Measurements from ENCODE around the gene GAB4. TPM values are rescaled to one million over a fixed set of nuclear protein-coding genes. Genes with fewer than 3 reads are reported as not detected.
"Not testable (repeated sequence)": the region's sequence is repeated elsewhere in the genome, so short reads cannot be mapped to it uniquely, and the experiment has no call there.

The GAB4 gene
- total and polyA plus RNA-seq, 5 donors from 2014 or later = not detected

- H3K27me3 Mint-ChIP-seq = no peaks in the 10 kb centered on the region
- H3K4me1 ChIP-seq (ENCODE audit: control insufficient read depth, insufficient read depth, low read length, poor library complexity, severe bottlenecking) = no peaks in the 10 kb centered on the region
- no peaks in the 10 kb centered on the region for H3K36me3 Mint-ChIP-seq
- peak overlapping the region in 1 of 3 donors; percentile 36 for H3K27ac Mint-ChIP-seq
- ATAC-seq (ENCODE audit: low read depth in 2 of 2) (no peak), DNase-seq (no peak)
- H3K4me3 Mint-ChIP-seq = no peak overlapping the region
- H3K4me3 ChIP-seq (ENCODE audit: low read depth, low read length) = no peak overlapping the region
- no peaks in the 10 kb centered on the region for H3K27me3 ChIP-seq (ENCODE audit: control insufficient read depth, insufficient read depth, low read length)
- no peak overlapping the region for H3K27ac ChIP-seq (ENCODE audit: insufficient read depth, low read length, poor library complexity, severe bottlenecking)
- H3K4me1 Mint-ChIP-seq = no peaks in the 10 kb centered on the region
- H3K36me3 ChIP-seq (ENCODE audit: control insufficient read depth, insufficient read depth, low read length) = no peaks in the 10 kb centered on the region
- no peaks in the 10 kb centered on the region for H3K9me3 ChIP-seq (ENCODE audit: control insufficient read depth in 2 of 2, low read length in 2 of 2)
- peaks cover 0 to 2% (median 0%) of the 10 kb centered on the region in 7 donors for H3K9me3 Mint-ChIP-seq
Observed at GRCh38 chr22:16955678-16956210, 52.3 kb downstream of the GAB4 start.

- Mint-ChIP-seq H3K4me1 (no peaks in the 10 kb centered on the region), H3K9me3 (peaks cover 0 to 2% (median 0%) of the 10 kb centered on the region in 7 donors), H3K27me3 (no peaks in the 10 kb centered on the region), H3K4me3 (no peak overlapping the region), H3K36me3 (no peaks in the 10 kb centered on the region), H3K27ac (no peak overlapping the region)
- Histone ChIP-seq H3K36me3 (ENCODE audit: control insufficient read depth, insufficient read depth, low read length) (no peaks in the 10 kb centered on the region), H3K4me3 (ENCODE audit: low read depth, low read length) (no peak overlapping the region), H3K27me3 (ENCODE audit: control insufficient read depth, insufficient read depth, low read length) (no peaks in the 10 kb centered on the region), H3K27ac (ENCODE audit: insufficient read depth, low read length, poor library complexity, severe bottlenecking) (no peak overlapping the region), H3K9me3 (ENCODE audit: control insufficient read depth in 2 of 2, low read length in 2 of 2) (no peaks in the 10 kb centered on the region), H3K4me1 (ENCODE audit: control insufficient read depth, insufficient read depth, low read length, poor library complexity, severe bottlenecking) (no peaks in the 10 kb centered on the region)
- DNase-seq (no peak), ATAC-seq (ENCODE audit: low read depth in 2 of 2) (no peak)
Observed at GRCh38 chr22:16955081-16955480, 52.9 kb downstream of the GAB4 start.

DNA sequence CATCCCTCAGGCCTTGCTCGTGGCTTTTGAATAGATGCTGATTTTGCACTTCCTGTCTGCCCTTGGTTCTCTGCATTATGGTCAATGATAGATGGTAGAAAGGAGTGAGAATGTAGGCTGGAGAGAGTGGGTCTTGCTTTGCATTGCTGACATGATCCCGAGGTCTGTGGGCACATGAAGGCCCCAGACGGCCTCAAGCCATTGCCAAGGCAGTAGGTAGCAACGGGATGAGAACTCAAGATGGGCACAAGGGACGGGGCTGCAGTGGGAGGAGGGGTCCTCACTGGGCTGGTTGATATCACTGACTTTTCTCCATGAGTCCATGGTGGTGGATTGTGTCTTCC lies 54.0 kb downstream of the GAB4 start:
- DNase-seq (no peak), ATAC-seq (ENCODE audit: low read depth in 2 of 2) (no peak)
- Mint-ChIP-seq H3K9me3 (peaks cover 0 to 2% (median 0%) of the 10 kb centered on the region in 7 donors), H3K4me3 (no peak overlapping the region), H3K27me3 (no peaks in the 10 kb centered on the region), H3K27ac (no peak overlapping the region), H3K4me1 (no peaks in the 10 kb centered on the region), H3K36me3 (no peaks in the 10 kb centered on the region)
- Histone ChIP-seq H3K36me3 (ENCODE audit: control insufficient read depth, insufficient read depth, low read length) (no peaks in the 10 kb centered on the region), H3K27me3 (ENCODE audit: control insufficient read depth, insufficient read depth, low read length) (no peaks in the 10 kb centered on the region), H3K27ac (ENCODE audit: insufficient read depth, low read length, poor library complexity, severe bottlenecking) (no peak overlapping the region), H3K4me3 (ENCODE audit: low read depth, low read length) (no peak overlapping the region), H3K4me1 (ENCODE audit: control insufficient read depth, insufficient read depth, low read length, poor library complexity, severe bottlenecking) (no peaks in the 10 kb centered on the region), H3K9me3 (ENCODE audit: control insufficient read depth in 2 of 2, low read length in 2 of 2) (no peaks in the 10 kb centered on the region)

DNA sequence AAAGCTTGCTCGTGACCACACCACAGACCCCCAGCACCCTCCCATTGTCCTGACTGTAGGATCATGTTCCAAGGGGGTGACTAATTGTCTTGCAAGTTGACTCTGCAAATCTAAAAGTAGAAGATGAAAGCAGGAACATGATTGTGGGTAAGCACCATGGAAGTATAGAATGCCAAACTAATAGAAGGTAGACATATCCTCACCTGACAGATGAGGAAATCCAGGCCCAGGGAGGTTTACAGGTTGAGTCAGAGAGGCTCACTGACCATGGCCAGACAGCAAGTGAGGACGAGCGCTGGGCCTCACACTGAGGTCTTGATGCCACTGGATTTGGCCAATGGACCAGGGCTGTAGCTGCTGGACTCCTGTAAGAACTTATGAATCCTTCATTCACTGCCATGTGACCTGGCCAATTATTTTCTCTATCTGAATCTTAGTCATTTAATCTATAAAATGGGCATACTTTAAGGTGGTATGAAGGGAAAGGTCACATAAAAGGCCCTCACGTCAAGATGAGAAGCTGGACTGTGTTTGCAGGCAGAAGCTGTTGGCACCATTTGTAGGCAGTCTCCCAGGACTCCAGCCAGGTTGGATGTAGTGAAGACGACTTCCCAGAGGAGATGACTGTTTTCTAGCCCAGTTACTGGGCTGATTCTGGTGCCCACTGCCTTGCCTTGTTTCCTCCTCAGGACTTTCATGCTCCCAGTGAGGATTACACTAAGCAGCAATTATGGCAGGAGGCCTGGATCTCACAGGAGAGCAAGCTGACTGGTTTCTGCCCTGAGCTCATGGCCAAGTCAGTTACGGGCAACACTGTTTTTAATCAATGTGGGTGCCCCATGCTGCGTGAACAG lies 54.6 kb downstream of the GAB4 start:
- no peak overlapping the region for H3K4me3 ChIP-seq (ENCODE audit: low read depth, low read length)
- Mint-ChIP-seq H3K27ac (no peak overlapping the region), H3K4me1 (peaks cover 0 to 3% (median 0%) of the 10 kb centered on the region in 4 donors), H3K9me3 (peaks cover 0 to 2% (median 0%) of the 10 kb centered on the region in 7 donors), H3K27me3 (no peaks in the 10 kb centered on the region), H3K4me3 (no peak overlapping the region), H3K36me3 (no peaks in the 10 kb centered on the region)
- DNase-seq (no peak), ATAC-seq (ENCODE audit: low read depth in 2 of 2) (no peak)
- no peaks in the 10 kb centered on the region for H3K27me3 ChIP-seq (ENCODE audit: control insufficient read depth, insufficient read depth, low read length)
- H3K27ac ChIP-seq (ENCODE audit: insufficient read depth, low read length, poor library complexity, severe bottlenecking) = no peak overlapping the region
- H3K9me3 ChIP-seq (ENCODE audit: control insufficient read depth in 2 of 2, low read length in 2 of 2) = no peaks in the 10 kb centered on the region
- no peaks in the 10 kb centered on the region for H3K4me1 ChIP-seq (ENCODE audit: control insufficient read depth, insufficient read depth, low read length, poor library complexity, severe bottlenecking)
- no peaks in the 10 kb centered on the region for H3K36me3 ChIP-seq (ENCODE audit: control insufficient read depth, insufficient read depth, low read length)

- no peaks in the 10 kb centered on the region for H3K27me3 Mint-ChIP-seq
- Histone ChIP-seq H3K4me1 (ENCODE audit: control insufficient read depth, insufficient read depth, low read length, poor library complexity, severe bottlenecking) (no peaks in the 10 kb centered on the region), H3K4me3 (ENCODE audit: low read depth, low read length) (no peak overlapping the region), H3K9me3 (ENCODE audit: control insufficient read depth in 2 of 2, low read length in 2 of 2) (no peaks in the 10 kb centered on the region), H3K27me3 (ENCODE audit: control insufficient read depth, insufficient read depth, low read length) (no peaks in the 10 kb centered on the region), H3K36me3 (ENCODE audit: control insufficient read depth, insufficient read depth, low read length) (no peaks in the 10 kb centered on the region), H3K27ac (ENCODE audit: insufficient read depth, low read length, poor library complexity, severe bottlenecking) (no peak overlapping the region)
- H3K4me3 Mint-ChIP-seq = no peak overlapping the region
- no peaks in the 10 kb centered on the region for H3K9me3 Mint-ChIP-seq
- H3K36me3 Mint-ChIP-seq = no peaks in the 10 kb centered on the region
- peaks cover 0 to 3% (median 0%) of the 10 kb centered on the region in 4 donors for H3K4me1 Mint-ChIP-seq
- DNase-seq = no peak
- H3K27ac Mint-ChIP-seq = no peak overlapping the region
- no peak for ATAC-seq (ENCODE audit: low read depth in 2 of 2)
Observed at GRCh38 chr22:16949561-16949960, 58.5 kb downstream of the GAB4 start.

DNA sequence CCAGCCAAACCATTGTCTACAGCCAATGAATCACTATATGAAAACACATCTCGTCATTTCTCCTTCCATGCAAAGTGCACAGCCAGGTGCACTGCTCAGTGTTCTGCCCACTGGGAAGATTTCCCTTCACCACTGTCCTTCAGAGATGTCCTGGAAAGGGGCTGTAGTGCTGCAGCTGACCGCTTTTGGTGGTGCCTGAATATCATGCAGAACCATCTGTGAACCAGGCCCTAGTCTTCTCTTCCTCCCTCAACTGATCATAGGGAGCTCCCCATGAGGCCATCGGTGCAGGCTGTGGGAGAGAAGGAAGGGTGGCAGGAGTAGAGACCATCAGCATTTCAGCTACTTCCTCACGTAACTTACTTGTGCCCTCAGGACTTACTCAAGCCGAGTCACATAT lies 70.2 kb downstream of the GAB4 start:
- Histone ChIP-seq H3K27ac (ENCODE audit: insufficient read depth, low read length, poor library complexity, severe bottlenecking) (no peak overlapping the region), H3K9me3 (ENCODE audit: control insufficient read depth in 2 of 2, low read length in 2 of 2) (no peaks in the 10 kb centered on the region), H3K36me3 (ENCODE audit: control insufficient read depth, insufficient read depth, low read length) (no peaks in the 10 kb centered on the region), H3K4me3 (ENCODE audit: low read depth, low read length) (no peak overlapping the region), H3K4me1 (ENCODE audit: control insufficient read depth, insufficient read depth, low read length, poor library complexity, severe bottlenecking) (no peaks in the 10 kb centered on the region), H3K27me3 (ENCODE audit: control insufficient read depth, insufficient read depth, low read length) (no peaks in the 10 kb centered on the region)
- H3K36me3 Mint-ChIP-seq = no peaks in the 10 kb centered on the region
- H3K4me1 Mint-ChIP-seq = no peaks in the 10 kb centered on the region
- H3K9me3 Mint-ChIP-seq = peaks cover 0 to 2% (median 0%) of the 10 kb centered on the region in 7 donors
- DNase-seq = no peak
- ATAC-seq (ENCODE audit: low read depth in 2 of 2) = no peak
- no peak overlapping the region for H3K4me3 Mint-ChIP-seq
- no peak overlapping the region for H3K27ac Mint-ChIP-seq
- H3K27me3 Mint-ChIP-seq = peaks cover 8% of the 10 kb centered on the region

DNA sequence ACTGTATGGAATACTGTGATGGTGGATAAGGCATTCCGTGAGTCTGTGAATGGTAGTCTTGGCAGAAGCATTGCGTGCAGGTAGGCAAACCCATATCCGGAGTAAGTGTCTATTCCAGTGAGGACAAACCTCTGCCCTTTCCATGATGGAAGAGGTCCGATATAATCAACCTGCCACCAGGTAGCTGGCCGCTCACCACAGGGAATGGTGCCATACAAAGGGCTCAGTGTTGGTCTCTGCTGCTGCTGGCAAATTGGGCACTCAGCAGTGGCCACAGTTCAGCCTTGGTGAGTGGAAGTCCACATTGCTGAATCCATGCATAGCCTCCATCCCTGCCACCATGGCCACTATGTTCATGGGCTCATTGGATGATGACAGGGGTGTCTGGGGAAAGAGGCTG lies 70.8 kb downstream of the GAB4 start:
- H3K9me3 Mint-ChIP-seq = not testable (repeated sequence)

DNA sequence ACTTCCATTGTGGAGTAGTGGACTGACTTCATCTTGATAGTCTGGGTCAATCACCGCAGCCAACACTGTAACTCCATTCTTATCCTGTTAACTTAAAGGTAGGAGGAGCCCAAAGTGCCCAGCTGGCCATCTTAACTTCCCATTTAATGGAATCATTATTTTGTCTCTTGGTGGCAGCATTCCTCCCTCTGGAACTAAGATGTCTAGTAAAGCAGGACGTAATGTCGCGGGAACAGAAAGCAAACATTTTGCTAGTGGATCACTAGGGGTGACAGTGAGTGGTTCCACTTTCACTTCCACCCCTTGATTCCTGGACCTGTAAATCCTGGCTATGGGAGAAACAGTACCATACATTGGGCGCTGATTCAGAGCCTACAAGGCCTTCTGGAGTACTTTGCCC lies 71.4 kb downstream of the GAB4 start:
- peaks cover 8% of the 10 kb centered on the region for H3K27me3 Mint-ChIP-seq
- H3K9me3 Mint-ChIP-seq = no peaks in the 10 kb centered on the region
- H3K4me1 Mint-ChIP-seq = no peaks in the 10 kb centered on the region
- Histone ChIP-seq H3K27ac (ENCODE audit: insufficient read depth, low read length, poor library complexity, severe bottlenecking) (no peak overlapping the region), H3K27me3 (ENCODE audit: control insufficient read depth, insufficient read depth, low read length) (peaks cover 2% of the 10 kb centered on the region), H3K36me3 (ENCODE audit: control insufficient read depth, insufficient read depth, low read length) (no peaks in the 10 kb centered on the region), H3K4me1 (ENCODE audit: control insufficient read depth, insufficient read depth, low read length, poor library complexity, severe bottlenecking) (no peaks in the 10 kb centered on the region), H3K4me3 (ENCODE audit: low read depth, low read length) (no peak overlapping the region), H3K9me3 (ENCODE audit: control insufficient read depth in 2 of 2, low read length in 2 of 2) (no peaks in the 10 kb centered on the region)
- H3K27ac Mint-ChIP-seq = no peak overlapping the region
- H3K36me3 Mint-ChIP-seq = no peaks in the 10 kb centered on the region
- DNase-seq = no peak
- no peak for ATAC-seq (ENCODE audit: low read depth in 2 of 2)
- H3K4me3 Mint-ChIP-seq = no peak overlapping the region

More for the DNA sequence above, 70.8 kb downstream of the GAB4 start:
- not testable (repeated sequence) for H3K27ac Mint-ChIP-seq; H3K4me1 Mint-ChIP-seq; DNase-seq; H3K27me3 ChIP-seq (ENCODE audit: control insufficient read depth, insufficient read depth, low read length); H3K9me3 ChIP-seq (ENCODE audit: control insufficient read depth in 2 of 2, low read length in 2 of 2); H3K4me1 ChIP-seq (ENCODE audit: control insufficient read depth, insufficient read depth, low read length, poor library complexity, severe bottlenecking); H3K27ac ChIP-seq (ENCODE audit: insufficient read depth, low read length, poor library complexity, severe bottlenecking); H3K27me3 Mint-ChIP-seq; H3K36me3 Mint-ChIP-seq; H3K4me3 Mint-ChIP-seq; H3K36me3 ChIP-seq (ENCODE audit: control insufficient read depth, insufficient read depth, low read length); ATAC-seq (ENCODE audit: low read depth in 2 of 2); H3K4me3 ChIP-seq (ENCODE audit: low read depth, low read length)
